Measurements from ENCODE around the gene TENM4.

DNA sequence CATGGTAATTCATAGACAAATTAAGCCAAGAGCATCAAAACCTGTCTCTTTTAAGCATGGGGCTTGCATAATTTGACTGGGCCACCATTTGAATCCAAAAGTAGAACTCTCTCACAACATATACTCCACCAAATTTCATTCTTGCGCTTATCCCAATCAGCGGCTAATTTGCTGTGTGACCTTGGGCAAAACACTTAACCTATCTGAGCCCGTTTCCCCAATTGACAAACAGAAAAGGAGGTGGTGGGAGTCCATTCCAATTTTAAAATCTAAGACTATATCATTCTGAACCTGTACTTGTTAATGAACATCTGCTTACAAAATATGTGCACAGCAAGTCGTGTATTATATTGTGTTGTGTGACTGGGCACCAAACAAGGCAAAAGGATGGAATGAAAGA, 528.1 kb downstream of the TENM4 start:
- no peak for TF ChIP-seq TCF12 (IDR thresholded peaks at IDR 0.05; ENCODE audit: low read depth)
- TF ChIP-seq, protein P1, sequence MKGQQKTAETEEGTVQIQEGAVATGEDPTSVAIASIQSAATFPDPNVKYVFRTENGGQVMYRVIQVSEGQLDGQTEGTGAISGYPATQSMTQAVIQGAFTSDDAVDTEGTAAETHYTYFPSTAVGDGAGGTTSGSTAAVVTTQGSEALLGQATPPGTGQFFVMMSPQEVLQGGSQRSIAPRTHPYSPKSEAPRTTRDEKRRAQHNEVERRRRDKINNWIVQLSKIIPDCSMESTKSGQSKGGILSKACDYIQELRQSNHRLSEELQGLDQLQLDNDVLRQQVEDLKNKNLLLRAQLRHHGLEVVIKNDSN (IDR thresholded peaks at IDR 0.05) = no peak
- TF ChIP-seq, protein P2, sequence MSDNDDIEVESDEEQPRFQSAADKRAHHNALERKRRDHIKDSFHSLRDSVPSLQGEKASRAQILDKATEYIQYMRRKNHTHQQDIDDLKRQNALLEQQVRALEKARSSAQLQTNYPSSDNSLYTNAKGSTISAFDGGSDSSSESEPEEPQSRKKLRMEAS (IDR thresholded peaks at IDR 0.05) = no peak
- no peak for TF ChIP-seq CEBPB (IDR thresholded peaks at IDR 0.05)
- TF ChIP-seq EP300 (IDR thresholded peaks at IDR 0.05; ENCODE audit: borderline replicate concordance) = no peak
- TF ChIP-seq YY1 (IDR thresholded peaks at IDR 0.05; ENCODE audit: low read depth) = no peak

Data from Ishikawa (cell line).